Aortic smooth muscle cell (primary cell): Measurements from ENCODE around the gene SPON2. TPM values are rescaled to one million over a fixed set of nuclear protein-coding genes. Genes with fewer than 3 reads are reported as not detected.

Experiments
- total RNA-seq: library from RNA; depleted of rRNA; stranded (reverse); fragments of >200 nt; gene quantifications from 2 replicates; pipeline ENCODE4 v1.2.3, GENCODE V29; 2014

Gene SPON2
- 1.4 and 2.6 TPM in 2 replicates for total RNA-seq

DNA sequence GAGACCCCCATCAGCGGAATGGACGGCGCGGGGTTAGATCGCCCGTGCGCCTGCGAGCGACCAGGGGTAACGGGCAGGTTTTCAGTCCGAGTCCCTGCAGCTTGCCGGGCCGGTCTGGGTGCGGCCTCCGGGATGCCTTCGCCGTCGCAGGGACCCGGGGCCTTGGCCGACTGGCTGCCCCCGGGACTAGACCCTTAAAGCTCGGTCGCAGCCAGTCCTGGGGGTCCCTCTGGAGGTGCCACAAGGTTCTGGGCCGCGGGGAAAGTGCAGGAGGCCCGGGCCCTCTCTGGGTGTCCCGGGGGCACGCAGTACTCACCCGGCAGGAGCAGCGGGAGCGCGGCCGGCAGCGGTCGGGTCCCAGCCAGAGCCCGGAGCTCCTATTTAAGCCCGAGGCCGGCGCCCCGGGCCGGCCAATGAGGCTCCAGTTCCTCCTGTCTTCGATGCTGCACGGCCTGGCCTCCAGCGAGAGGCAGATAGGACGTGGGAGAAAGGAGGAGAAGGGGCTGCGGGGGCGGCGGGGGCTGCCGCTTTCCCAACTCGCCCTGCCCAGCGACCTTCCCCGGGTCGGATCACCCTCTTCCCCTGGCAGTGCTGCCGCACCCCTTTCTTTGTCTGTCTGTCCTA, at the start of gene SPON2:
Gene SPON2 (minus strand): TSS at position 356 of the 624 bp plus-strand sequence.

Other genes starting within 250 kb of the SPON2 start
- gene GAK, start 240.3 kb downstream of the SPON2 start, total RNA-seq, result 54.9 and 58.3 TPM in 2 replicates
- 15.7 and 16.7 TPM in 2 replicates for gene TMEM175, start 240.1 kb downstream of the SPON2 start, total RNA-seq
- gene DGKQ, start 199.0 kb downstream of the SPON2 start, total RNA-seq, result 12.9 and 14.0 TPM in 2 replicates
- 8.4 and 10.6 TPM in 2 replicates for gene IDUA, start 185.5 kb downstream of the SPON2 start, total RNA-seq
- 0.12 and 0.26 TPM in 2 replicates for gene SLC26A1, start 179.2 kb downstream of the SPON2 start, total RNA-seq
- gene FGFRL1, start 161.0 kb downstream of the SPON2 start, total RNA-seq, result 15.7 and 19.6 TPM in 2 replicates
- 0.44 and 0.53 TPM in 2 replicates for gene RNF212, start 59.0 kb downstream of the SPON2 start, total RNA-seq
- gene CTBP1, start 76.5 kb upstream of the SPON2 start, total RNA-seq, result 139 and 168 TPM in 2 replicates
- 56.0 and 56.5 TPM in 2 replicates for gene MAEA, start 117.3 kb upstream of the SPON2 start, total RNA-seq
- gene UVSSA, start 174.6 kb upstream of the SPON2 start, total RNA-seq, result 6.1 and 7.2 TPM in 2 replicates
- not detected in 2 replicates for gene NKX1-1, start 233.9 kb upstream of the SPON2 start, total RNA-seq